ENCODE measurements around the gene EFCAB6.

DNA sequence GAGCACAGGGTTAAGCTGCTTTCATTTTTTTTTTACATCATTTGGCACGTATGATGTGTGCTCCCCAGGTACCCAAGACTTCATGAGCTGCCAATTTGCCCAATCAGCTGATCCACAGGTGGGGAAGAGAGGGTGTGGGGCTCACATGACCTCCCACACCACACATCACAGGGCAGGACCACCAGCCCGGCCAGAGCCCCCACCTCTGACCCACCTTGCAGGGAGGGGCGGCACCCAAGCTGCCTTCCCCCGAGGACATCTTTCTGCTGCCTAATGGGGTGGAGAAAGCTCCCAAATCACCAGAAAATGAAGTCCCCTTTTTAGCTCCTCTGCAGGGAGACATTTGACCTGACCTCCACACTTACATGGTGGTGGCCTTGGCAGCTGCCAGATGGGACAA, 280.5 kb downstream of the EFCAB6 start:
- TF ChIP-seq, protein P1, sequence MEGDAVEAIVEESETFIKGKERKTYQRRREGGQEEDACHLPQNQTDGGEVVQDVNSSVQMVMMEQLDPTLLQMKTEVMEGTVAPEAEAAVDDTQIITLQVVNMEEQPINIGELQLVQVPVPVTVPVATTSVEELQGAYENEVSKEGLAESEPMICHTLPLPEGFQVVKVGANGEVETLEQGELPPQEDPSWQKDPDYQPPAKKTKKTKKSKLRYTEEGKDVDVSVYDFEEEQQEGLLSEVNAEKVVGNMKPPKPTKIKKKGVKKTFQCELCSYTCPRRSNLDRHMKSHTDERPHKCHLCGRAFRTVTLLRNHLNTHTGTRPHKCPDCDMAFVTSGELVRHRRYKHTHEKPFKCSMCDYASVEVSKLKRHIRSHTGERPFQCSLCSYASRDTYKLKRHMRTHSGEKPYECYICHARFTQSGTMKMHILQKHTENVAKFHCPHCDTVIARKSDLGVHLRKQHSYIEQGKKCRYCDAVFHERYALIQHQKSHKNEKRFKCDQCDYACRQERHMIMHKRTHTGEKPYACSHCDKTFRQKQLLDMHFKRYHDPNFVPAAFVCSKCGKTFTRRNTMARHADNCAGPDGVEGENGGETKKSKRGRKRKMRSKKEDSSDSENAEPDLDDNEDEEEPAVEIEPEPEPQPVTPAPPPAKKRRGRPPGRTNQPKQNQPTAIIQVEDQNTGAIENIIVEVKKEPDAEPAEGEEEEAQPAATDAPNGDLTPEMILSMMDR (IDR thresholded peaks at IDR 0.05; ENCODE audit: low read depth, low read length, poor library complexity, severe bottlenecking): no peak
- TF ChIP-seq EZH2phosphoT487 (IDR thresholded peaks at IDR 0.05; ENCODE audit: borderline replicate concordance, low read length): no peak

All from DOHH2 (cell line).